Embryonic facial prominence (tissue), 1 donor: ENCODE data around the gene TMEM106C.
"Not testable (repeated sequence)": the region's sequence is repeated elsewhere in the genome, so short reads cannot be mapped to it uniquely, and the experiment has no call there.

Experiments used
- DNase-seq: peaks from one replicate; pipeline ENCODE4 v3.0.0-alpha.2; 2016; ENCODE audit errors: extremely low spot score

Gene TMEM106C

GRCh38 chr12:47949441-47950341, 13.7 kb upstream of the TMEM106C start:
- DNase-seq = no peak

DNA sequence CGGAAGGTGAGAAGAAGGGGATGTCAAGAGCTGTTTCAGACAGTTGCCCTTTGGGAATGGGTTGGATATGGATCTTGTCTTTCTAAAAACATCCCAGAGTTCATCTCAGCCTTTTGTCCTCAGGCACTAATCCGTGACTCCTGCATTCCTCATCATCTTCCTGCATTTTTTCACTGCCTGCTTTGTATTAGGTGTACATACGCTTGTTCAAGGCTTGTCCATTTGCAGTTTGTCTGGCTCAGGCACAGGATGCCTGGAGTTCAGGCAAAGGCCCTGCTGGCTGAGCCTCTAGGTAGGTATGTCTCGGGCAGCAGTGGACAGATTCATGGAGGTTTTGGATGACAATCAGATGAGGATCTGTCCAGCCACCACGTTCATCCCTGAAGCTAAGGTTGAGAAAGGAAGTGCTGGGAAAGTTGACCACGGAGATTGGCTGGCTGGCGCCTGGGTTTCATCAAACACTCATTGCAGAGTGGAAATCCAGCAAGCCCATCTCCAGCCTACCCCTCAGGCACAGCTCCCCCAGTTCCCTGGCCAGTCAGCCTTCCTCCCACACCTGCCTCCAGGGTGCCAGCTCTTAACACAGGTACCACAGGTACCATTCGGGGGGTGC, 12.4 kb upstream of the TMEM106C start:
- no peak for DNase-seq

- no peak for DNase-seq
Observed at GRCh38 chr12:47954058-47954457, 9.3 kb upstream of the TMEM106C start.

GRCh38 chr12:47954467-47955045, 8.8 kb upstream of the TMEM106C start:
- DNase-seq = no peak

GRCh38 chr12:47955059-47955458, 8.3 kb upstream of the TMEM106C start:
- DNase-seq = no peak

- DNase-seq = not testable (repeated sequence)
Observed at GRCh38 chr12:47957671-47958070, 5.7 kb upstream of the TMEM106C start.

- no peak for DNase-seq
Observed at GRCh38 chr12:47962198-47962597, 1.2 kb upstream of the TMEM106C start.

DNA sequence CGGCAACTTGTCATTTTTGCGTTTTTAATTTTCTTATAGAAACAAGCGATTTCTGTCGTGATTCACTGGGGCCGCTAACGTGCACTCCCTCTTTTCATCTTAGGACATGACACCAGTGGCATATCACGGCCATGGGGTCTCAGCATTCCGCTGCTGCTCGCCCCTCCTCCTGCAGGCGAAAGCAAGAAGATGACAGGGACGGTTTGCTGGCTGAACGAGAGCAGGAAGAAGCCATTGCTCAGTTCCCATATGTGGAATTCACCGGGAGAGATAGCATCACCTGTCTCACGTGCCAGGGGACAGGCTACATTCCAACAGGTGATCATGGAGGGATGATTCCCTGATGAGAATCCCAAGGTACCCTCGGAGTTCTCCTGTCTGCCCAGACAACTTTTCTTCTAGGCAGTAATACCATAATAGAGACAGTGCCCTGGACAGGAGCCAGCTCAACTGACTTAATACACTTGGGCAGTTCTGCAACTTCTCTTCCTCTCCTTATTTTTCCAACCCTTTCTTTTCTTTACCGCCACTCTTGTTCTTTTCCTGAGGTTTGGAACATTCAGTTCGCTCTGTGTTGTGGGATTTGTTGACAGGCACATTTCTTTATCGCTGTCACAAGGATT, 821 bp downstream of the TMEM106C start:
- DNase-seq = no peak

DNA sequence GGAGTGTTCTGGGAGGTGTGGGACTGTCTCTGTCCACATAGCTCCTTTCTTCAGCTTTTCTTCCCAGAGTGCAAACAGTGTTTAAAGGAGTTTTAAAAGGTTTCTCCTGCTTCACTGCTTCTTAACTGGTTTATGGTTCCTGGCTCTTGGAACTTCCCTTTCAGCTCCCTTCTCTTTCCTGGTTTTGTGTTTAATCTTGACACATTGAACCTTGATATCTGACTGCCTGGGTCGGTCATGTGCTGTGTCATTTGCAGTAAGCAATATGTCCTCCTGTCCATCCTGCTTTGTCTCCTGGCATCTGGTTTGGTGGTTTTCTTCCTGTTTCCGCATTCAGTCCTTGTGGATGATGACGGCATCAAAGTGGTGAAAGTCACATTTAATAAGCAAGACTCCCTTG, 2.2 kb downstream of the TMEM106C start:
- no peak for DNase-seq

GRCh38 chr12:47967461-47968321, 4.3 kb downstream of the TMEM106C start:
- no peak for DNase-seq

DNA sequence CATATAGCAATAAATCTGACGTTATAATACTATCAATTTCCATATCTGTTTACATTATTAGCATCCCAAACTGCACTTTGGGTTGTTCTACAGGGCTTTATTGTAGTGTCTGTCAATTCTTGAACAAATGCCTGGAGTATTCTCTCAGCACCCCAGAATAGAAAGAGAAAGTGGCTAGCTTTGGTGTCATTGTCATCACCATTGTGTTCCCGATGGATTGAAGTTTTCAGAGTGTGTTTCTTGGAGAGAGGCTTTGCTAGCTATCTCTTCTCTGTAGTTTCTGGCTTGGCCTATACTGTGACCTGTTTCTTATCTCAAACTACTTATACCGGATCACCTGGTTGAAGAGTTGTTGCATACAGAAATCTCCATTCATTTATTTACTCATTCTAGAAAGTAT, 6.4 kb downstream of the TMEM106C start:
- no peak for DNase-seq

DNA sequence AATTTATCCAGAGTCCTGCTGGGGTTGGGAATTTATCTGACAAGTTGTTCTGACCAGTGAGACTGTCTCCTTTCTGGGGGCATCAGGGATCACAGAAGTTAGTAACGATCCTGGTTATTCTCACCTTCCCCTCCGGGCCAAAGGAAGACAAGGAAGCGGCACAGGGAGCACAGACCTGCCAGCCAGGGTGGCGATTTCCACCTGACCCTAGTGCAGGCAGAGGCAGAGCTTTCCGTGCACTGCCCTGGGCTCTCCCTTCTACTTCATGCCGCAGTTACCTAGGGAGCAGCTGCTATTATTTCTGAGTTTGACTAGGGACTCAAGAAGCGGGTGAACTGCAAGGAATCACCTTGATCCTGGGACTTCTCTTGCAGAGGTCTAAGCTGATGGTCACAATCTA, 7.4 kb downstream of the TMEM106C start:
- no peak for DNase-seq

- no peak for DNase-seq
Observed at GRCh38 chr12:47972895-47973294, 9.5 kb downstream of the TMEM106C start.

GRCh38 chr12:47973870-47974269, 10.5 kb downstream of the TMEM106C start:
- no peak for DNase-seq

GRCh38 chr12:47975036-47975620, 11.7 kb downstream of the TMEM106C start:
- DNase-seq = no peak

- DNase-seq = no peak
Observed at GRCh38 chr12:47975816-47976215, 12.4 kb downstream of the TMEM106C start.

DNA sequence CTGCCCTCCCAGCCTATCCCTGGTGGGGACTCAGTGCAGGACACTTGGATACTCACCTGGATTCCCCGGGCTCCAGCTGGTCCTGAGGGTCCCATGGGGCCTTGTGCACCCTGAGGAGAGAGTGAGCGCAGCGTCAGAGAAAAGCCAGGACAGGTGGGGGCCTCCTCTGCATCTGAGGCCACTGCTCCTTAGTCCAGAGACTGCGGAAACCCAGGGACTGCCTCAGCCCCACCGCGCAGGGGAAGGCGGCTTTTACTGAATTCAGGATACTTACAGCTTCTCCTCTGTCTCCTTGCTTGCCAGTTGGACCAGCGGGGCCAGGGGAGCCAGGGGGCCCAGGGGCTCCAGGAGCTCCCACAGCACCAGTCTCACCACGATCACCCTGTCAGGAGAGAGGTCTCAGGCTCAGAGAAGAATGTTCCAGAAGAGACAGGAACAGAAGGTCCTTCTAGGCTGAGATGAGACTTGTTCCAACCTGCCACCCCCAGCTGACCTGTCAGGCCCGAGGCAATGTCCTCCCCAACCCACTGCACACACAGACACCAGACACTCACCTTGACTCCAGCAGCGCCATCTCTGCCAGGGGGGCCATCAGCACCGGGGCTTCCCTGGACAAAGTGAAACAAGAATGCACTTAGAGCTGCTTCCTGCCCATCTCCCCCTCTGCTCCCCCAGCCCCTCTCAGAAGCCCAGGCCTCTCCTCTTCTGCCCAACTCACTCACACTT, 13.8 kb downstream of the TMEM106C start:
- no peak for DNase-seq

- DNase-seq = no peak
Observed at GRCh38 chr12:47977772-47978597, 14.6 kb downstream of the TMEM106C start.

DNA sequence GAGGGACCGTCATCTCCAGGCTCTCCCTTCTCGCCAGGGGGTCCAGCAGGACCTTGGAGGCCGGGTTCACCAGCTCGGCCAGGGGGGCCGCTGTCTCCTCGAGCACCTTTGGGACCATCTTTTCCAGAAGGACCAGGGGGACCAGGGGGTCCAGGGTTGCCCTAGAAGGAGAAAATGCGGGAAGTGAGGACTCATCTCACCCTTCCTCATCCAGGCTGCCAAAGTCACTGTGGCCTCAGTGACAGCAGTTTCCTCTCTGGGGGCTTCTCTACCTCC, 15.1 kb downstream of the TMEM106C start:
- DNase-seq = no peak

GRCh38 chr12:47979166-47979565, 15.8 kb downstream of the TMEM106C start:
- no peak for DNase-seq
